Natural killer cell treated with Interleukin-12 subunit alpha and Interleukin-12 subunit beta and Interleukin-15 and Interleukin-18, amount 100 ng/mL, for 72 hours (primary cell): ENCODE measurements around the gene UNC13A. TPM values are rescaled to one million over a fixed set of nuclear protein-coding genes. Genes with fewer than 3 reads are reported as not detected.

Source experiments
- ATAC-seq, 2 donors: fragments of 150-1000 bp; cut with Tn5 transposase in 1 of 2; sonication (Bioruptor Pico), chemical (Tn5 transposase) in 1 of 2; 2 replicates each; pipeline ENCODE4 v1.10.0; 2021
- DNase-seq: peaks from one replicate; pipeline ENCODE4 v3.0.0; 2022; ENCODE audit warnings: low spot score
- H3K27ac Mint-ChIP-seq, 2 donors: 1 replicate in 1 of 2; 2 replicates in 1 of 2; pipeline ENCODE4 v1.8.0; 2022; ENCODE audit warnings: mixed read lengths in 2 of 2, mild to moderate bottlenecking in 1 of 2, moderate library complexity in 1 of 2
- H3K27me3 Mint-ChIP-seq, 2 donors: 1 replicate in 1 of 2; 2 replicates in 1 of 2; pipeline ENCODE4 v1.8.0; 2022; ENCODE audit warnings: mixed read lengths in 2 of 2
- H3K36me3 Mint-ChIP-seq: one replicate; pipeline ENCODE4 v1.8.0; 2022; ENCODE audit warnings: mixed read lengths
- H3K4me1 Mint-ChIP-seq, 2 donors: 1 replicate in 1 of 2; 2 replicates in 1 of 2; pipeline ENCODE4 v1.8.0; 2022; ENCODE audit warnings: low read depth in 2 of 2, mixed read lengths in 2 of 2, mild to moderate bottlenecking in 1 of 2
- H3K4me3 Mint-ChIP-seq: one replicate; pipeline ENCODE4 v1.8.0; 2022; ENCODE audit warnings: mixed read lengths
- H3K9me3 Mint-ChIP-seq: 2 replicates; pipeline ENCODE4 v1.8.0; 2022; ENCODE audit warnings: mixed read lengths
- total RNA-seq, 2 donors: library from RNA; stranded (reverse); gene quantifications; one replicate each; pipeline ENCODE4 v1.2.3, GENCODE V29; 2022

UNC13A gene
- total RNA-seq = not detected

DNA sequence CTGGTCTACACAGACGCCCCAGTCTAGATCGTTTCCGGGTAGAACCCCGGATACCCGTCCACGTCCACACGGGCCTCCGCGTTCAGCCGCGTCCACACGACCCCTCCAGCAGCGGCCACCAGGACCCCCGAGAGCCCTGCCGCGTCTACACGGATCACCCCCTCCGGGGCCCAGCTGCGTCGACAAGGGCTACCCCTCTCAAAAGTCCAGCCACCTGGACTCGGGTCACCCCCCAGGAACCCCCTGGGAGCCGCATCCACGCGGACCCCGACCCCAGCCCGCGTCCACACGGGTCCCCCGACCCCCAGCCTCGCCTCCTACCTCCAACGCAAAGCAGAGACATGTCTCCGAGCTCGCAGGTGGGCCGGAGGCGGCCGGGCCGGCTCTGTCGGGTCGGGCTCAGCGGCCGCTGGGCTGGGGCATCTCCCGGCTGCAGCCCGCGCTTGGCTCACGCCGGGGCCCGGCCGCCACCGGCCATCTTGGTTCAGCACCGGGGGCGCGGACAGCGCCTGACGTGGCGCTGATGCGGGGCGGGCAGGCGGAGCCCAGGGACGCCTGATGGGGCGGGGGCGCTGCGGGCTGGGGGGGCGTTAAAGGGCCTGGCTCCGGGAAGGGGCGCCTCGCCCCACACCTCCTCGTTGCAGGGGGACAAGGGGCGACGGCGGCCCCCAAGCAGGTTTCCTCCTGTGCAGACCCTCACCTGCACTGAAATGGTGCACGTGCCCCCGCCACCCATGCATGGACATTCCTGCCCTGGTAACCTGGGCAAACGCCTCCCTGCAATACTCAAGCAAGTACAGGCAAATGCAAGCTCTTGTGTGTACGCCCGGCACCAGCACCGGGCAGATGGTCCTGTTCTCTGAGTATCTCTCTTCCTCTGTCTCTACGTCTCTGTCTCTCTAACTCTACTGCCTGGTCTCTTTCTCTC lies at the start of gene UNC13A:
UNC13A (minus strand) TSS at position 498 of the 928 bp plus-strand sequence; CDS start at position 343, 155 bp downstream.
- H3K27me3 Mint-ChIP-seq = peaks cover 29 to 42% of the 10 kb centered on the region in 2 donors

GRCh38 chr19:17737690-17738153 lies 49.6 kb upstream of the UNC13A start:
- no peaks in the 10 kb centered on the region for H3K9me3 Mint-ChIP-seq
- no peaks in the 10 kb centered on the region for H3K36me3 Mint-ChIP-seq
- H3K27me3 Mint-ChIP-seq = no peaks in the 10 kb centered on the region
- no peak overlapping the region for H3K27ac Mint-ChIP-seq
- DNase-seq = no peak
- H3K4me3 Mint-ChIP-seq = no peak overlapping the region
- H3K4me1 Mint-ChIP-seq = peaks cover 0 to 8% of the 10 kb centered on the region in 2 donors
- ATAC-seq = no peak

More for the DNA sequence above, at the start of gene UNC13A:
- H3K36me3 Mint-ChIP-seq = peaks cover 6% of the 10 kb centered on the region
- peaks cover 4% of the 10 kb centered on the region for H3K9me3 Mint-ChIP-seq
- ATAC-seq = peak; percentile 78 to 85
- DNase-seq = peak; percentile 65
- H3K4me1 Mint-ChIP-seq = peaks cover 11 to 12% of the 10 kb centered on the region in 2 donors
- H3K4me3 Mint-ChIP-seq = peak within 1 kb of the TSS; percentile 19
- no peak within 1 kb of the TSS for H3K27ac Mint-ChIP-seq

- DNase-seq (no peak), ATAC-seq (no peak)
- peaks cover 7% of the 10 kb centered on the region for H3K36me3 Mint-ChIP-seq
- H3K27me3 Mint-ChIP-seq = no peaks in the 10 kb centered on the region
- H3K27ac Mint-ChIP-seq = no peak overlapping the region
- H3K4me1 Mint-ChIP-seq = peaks cover 9 to 19% of the 10 kb centered on the region in 2 donors
- no peak overlapping the region for H3K4me3 Mint-ChIP-seq
- H3K9me3 Mint-ChIP-seq = no peaks in the 10 kb centered on the region
Measured at GRCh38 chr19:17735410-17735809, 47.3 kb upstream of the UNC13A start.

DNA sequence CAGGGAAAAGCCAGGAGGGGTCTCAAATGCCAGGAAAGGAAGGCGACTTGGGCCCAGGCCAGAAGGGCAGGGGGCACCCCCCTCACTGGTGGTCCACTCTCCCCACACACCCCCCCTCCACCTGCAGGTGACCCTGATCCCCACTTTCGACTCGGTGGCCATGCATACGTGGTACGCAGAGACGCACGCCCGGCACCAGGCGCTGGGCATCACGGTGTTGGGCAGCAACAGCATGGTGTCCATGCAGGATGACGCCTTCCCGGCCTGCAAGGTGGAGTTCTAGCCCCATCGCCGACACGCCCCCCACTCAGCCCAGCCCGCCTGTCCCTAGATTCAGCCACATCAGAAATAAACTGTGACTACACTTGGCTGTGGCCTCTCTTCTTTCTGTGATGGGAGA lies 46.0 kb upstream of the UNC13A start:
- no peaks in the 10 kb centered on the region for H3K27me3 Mint-ChIP-seq
- no peaks in the 10 kb centered on the region for H3K9me3 Mint-ChIP-seq
- ATAC-seq (no peak), DNase-seq (no peak)
- no peak overlapping the region for H3K4me3 Mint-ChIP-seq
- no peak overlapping the region for H3K27ac Mint-ChIP-seq
- H3K4me1 Mint-ChIP-seq = peaks cover 11 to 24% of the 10 kb centered on the region in 2 donors
- H3K36me3 Mint-ChIP-seq = peaks cover 7% of the 10 kb centered on the region

GRCh38 chr19:17733127-17733526 lies 45.0 kb upstream of the UNC13A start:
- DNase-seq (no peak), ATAC-seq (no peak)
- Mint-ChIP-seq H3K9me3 (no peaks in the 10 kb centered on the region), H3K27ac (no peak overlapping the region), H3K4me1 (peaks cover 11 to 24% of the 10 kb centered on the region in 2 donors), H3K4me3 (no peak overlapping the region), H3K27me3 (no peaks in the 10 kb centered on the region), H3K36me3 (peaks cover 7% of the 10 kb centered on the region)

DNA sequence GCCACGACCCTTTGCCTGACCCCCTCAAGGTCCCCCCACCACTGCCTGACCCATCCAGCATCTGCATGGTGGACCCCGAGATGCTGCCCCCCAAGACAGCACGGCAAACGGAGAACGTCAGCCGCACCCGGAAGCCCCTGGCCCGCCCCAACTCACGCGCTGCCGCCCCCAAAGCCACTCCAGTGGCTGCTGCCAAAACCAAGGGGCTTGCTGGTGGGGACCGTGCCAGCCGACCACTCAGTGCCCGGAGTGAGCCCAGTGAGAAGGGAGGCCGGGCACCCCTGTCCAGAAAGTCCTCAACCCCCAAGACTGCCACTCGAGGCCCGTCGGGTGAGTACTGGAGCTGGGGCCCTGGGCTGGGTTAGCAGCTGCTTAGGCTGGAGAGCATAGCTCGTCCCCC lies 39.7 kb upstream of the UNC13A start:
- Mint-ChIP-seq H3K4me3 (no peak overlapping the region), H3K36me3 (peaks cover 12% of the 10 kb centered on the region), H3K4me1 (peaks cover 11 to 23% of the 10 kb centered on the region in 2 donors), H3K27ac (no peak overlapping the region), H3K27me3 (no peaks in the 10 kb centered on the region), H3K9me3 (no peaks in the 10 kb centered on the region)
- DNase-seq (no peak), ATAC-seq (no peak)

GRCh38 chr19:17726964-17727773 lies 39.0 kb upstream of the UNC13A start:
- ATAC-seq (peak in 1 of 2 donors; percentile 25), DNase-seq (no peak)
- no peaks in the 10 kb centered on the region for H3K9me3 Mint-ChIP-seq
- peaks cover 11 to 24% of the 10 kb centered on the region in 2 donors for H3K4me1 Mint-ChIP-seq
- H3K36me3 Mint-ChIP-seq = peaks cover 12% of the 10 kb centered on the region
- no peaks in the 10 kb centered on the region for H3K27me3 Mint-ChIP-seq
- no peak overlapping the region for H3K27ac Mint-ChIP-seq
- H3K4me3 Mint-ChIP-seq = no peak overlapping the region

- Mint-ChIP-seq H3K4me3 (no peak overlapping the region), H3K4me1 (peaks cover 14 to 27% of the 10 kb centered on the region in 2 donors), H3K27me3 (no peaks in the 10 kb centered on the region), H3K36me3 (peaks cover 8% of the 10 kb centered on the region), H3K27ac (no peak overlapping the region), H3K9me3 (no peaks in the 10 kb centered on the region)
- ATAC-seq (no peak), DNase-seq (no peak)
Measured at GRCh38 chr19:17726136-17726741, 38.1 kb upstream of the UNC13A start.

DNA sequence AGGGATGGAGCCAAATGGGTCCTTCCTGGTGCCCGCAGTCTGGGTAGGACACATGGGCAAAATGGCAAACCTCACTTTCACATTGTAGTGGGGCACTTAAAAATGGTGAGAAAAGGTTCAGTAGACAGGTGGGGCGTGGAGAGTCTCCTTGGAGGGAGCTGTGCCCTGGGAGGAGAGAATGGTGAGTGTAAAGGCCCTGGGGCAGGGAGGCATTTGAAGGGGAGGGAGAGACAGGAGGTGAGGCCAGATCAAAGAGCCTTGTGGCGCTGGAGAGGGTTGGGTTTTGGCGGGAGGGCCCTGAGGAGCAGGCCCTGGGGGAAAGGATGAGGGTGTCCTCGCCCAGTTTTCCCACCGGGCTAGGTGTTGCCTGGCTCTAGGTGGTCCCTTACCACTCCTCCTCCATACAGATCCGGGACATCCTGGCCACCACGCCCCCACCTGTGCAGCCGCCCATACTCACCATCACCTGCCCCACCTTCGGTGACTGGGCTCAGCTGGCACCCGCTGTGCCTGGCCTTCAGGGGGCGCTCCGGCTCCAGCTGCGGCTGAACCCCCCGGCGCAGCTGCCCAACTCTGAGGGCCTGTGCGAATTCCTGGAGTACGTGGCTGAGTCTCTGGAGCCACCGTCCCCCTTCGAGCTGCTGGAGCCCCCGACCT lies 37.4 kb upstream of the UNC13A start:
- DNase-seq = no peak
- H3K4me3 Mint-ChIP-seq = no peak overlapping the region

DNA sequence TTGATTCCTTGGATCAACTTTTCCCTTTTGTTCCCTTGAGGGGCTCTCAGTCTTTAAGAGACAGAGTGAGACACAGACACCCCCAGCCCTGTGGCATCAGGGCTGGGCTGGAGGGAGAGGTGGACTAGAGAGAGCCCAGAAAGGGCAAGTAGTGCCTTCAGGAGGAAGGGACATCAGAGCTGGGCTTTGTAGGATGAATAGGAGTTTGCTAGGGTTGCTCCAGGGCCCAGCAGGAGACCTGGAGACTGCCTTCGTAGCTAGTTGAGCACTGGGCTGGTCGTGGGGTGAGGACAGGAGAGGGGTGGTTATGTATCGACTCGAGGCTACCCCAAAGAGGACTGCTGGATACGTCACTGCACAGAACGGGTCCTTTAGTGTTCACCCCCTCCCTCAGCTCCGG lies 36.5 kb upstream of the UNC13A start:
- Mint-ChIP-seq H3K9me3 (no peaks in the 10 kb centered on the region), H3K27me3 (no peaks in the 10 kb centered on the region), H3K27ac (no peak overlapping the region), H3K4me1 (peaks cover 22 to 29% of the 10 kb centered on the region in 2 donors), H3K4me3 (no peak overlapping the region), H3K36me3 (peaks cover 5% of the 10 kb centered on the region)
- DNase-seq = no peak
- ATAC-seq = no peak

More for the DNA sequence above, 37.4 kb upstream of the UNC13A start:
- Mint-ChIP-seq H3K4me1 (peaks cover 16 to 29% of the 10 kb centered on the region in 2 donors), H3K36me3 (peaks cover 5% of the 10 kb centered on the region), H3K9me3 (no peaks in the 10 kb centered on the region), H3K27me3 (no peaks in the 10 kb centered on the region), H3K27ac (no peak overlapping the region)
- peak in 1 of 2 donors; percentile 33 for ATAC-seq

GRCh38 chr19:17722655-17723240 lies 34.6 kb upstream of the UNC13A start:
- Mint-ChIP-seq H3K27me3 (no peaks in the 10 kb centered on the region), H3K4me3 (no peak overlapping the region), H3K9me3 (no peaks in the 10 kb centered on the region), H3K27ac (no peak overlapping the region), H3K36me3 (peaks cover 5% of the 10 kb centered on the region), H3K4me1 (peaks cover 29 to 33% of the 10 kb centered on the region in 2 donors)
- ATAC-seq (no peak), DNase-seq (no peak)

GRCh38 chr19:17721821-17722220 lies 33.7 kb upstream of the UNC13A start:
- H3K36me3 Mint-ChIP-seq = peaks cover 5% of the 10 kb centered on the region
- DNase-seq (no peak), ATAC-seq (no peak)
- peaks cover 35 to 40% of the 10 kb centered on the region in 2 donors for H3K4me1 Mint-ChIP-seq
- peak overlapping the region; percentile 99 for H3K4me3 Mint-ChIP-seq
- H3K9me3 Mint-ChIP-seq = no peaks in the 10 kb centered on the region
- H3K27ac Mint-ChIP-seq = peak overlapping the region; percentile 71 to 84
- H3K27me3 Mint-ChIP-seq = peaks cover 0 to 2% of the 10 kb centered on the region in 2 donors
